HL-60 (cell line): ENCODE data around the gene EPDR1.

ENCODE experiments used
- POLR2AphosphoS5 ChIP-seq: IDR thresholded peaks from 2 replicates; pipeline ENCODE4 v1.6.1; 2012; ENCODE audit warnings: low read depth
- TF ChIP-seq, protein P1 (sequence below): IDR thresholded peaks from one replicate; pipeline ENCODE4 v1.5.1; 2011; ENCODE audit warnings: low read length, control low read depth, inconsistent platforms; ENCODE audit not compliant: insufficient read depth
- TF ChIP-seq, protein P2 (sequence below): IDR thresholded peaks from 2 replicates; pipeline ENCODE4 v1.6.1; 2012; ENCODE audit warnings: low read depth; ENCODE audit not compliant: insufficient replicate concordance

DNA sequence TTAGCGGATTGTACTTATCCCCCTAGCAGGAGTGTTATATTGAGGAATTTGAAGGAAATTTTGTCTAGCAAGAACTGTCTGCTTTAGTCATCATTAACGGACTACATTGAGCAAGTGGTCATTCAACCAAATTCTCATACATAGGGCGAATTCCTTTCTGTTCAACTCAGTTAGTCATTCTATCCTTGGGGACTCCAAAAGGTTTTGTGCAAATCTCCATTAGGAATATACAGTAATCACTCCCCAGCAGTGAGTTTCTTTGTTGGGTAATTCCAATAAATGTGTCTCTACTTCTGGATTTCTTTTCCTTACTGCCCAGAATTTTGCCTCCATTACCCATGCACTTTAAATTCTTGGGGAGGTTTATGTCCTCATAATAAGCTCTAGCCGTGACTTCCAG lies 51.1 kb downstream of the EPDR1 start:
- TF ChIP-seq, protein P1, sequence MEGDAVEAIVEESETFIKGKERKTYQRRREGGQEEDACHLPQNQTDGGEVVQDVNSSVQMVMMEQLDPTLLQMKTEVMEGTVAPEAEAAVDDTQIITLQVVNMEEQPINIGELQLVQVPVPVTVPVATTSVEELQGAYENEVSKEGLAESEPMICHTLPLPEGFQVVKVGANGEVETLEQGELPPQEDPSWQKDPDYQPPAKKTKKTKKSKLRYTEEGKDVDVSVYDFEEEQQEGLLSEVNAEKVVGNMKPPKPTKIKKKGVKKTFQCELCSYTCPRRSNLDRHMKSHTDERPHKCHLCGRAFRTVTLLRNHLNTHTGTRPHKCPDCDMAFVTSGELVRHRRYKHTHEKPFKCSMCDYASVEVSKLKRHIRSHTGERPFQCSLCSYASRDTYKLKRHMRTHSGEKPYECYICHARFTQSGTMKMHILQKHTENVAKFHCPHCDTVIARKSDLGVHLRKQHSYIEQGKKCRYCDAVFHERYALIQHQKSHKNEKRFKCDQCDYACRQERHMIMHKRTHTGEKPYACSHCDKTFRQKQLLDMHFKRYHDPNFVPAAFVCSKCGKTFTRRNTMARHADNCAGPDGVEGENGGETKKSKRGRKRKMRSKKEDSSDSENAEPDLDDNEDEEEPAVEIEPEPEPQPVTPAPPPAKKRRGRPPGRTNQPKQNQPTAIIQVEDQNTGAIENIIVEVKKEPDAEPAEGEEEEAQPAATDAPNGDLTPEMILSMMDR: no peak
- TF ChIP-seq, protein P2, sequence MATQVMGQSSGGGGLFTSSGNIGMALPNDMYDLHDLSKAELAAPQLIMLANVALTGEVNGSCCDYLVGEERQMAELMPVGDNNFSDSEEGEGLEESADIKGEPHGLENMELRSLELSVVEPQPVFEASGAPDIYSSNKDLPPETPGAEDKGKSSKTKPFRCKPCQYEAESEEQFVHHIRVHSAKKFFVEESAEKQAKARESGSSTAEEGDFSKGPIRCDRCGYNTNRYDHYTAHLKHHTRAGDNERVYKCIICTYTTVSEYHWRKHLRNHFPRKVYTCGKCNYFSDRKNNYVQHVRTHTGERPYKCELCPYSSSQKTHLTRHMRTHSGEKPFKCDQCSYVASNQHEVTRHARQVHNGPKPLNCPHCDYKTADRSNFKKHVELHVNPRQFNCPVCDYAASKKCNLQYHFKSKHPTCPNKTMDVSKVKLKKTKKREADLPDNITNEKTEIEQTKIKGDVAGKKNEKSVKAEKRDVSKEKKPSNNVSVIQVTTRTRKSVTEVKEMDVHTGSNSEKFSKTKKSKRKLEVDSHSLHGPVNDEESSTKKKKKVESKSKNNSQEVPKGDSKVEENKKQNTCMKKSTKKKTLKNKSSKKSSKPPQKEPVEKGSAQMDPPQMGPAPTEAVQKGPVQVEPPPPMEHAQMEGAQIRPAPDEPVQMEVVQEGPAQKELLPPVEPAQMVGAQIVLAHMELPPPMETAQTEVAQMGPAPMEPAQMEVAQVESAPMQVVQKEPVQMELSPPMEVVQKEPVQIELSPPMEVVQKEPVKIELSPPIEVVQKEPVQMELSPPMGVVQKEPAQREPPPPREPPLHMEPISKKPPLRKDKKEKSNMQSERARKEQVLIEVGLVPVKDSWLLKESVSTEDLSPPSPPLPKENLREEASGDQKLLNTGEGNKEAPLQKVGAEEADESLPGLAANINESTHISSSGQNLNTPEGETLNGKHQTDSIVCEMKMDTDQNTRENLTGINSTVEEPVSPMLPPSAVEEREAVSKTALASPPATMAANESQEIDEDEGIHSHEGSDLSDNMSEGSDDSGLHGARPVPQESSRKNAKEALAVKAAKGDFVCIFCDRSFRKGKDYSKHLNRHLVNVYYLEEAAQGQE: no peak
- no peak for TF ChIP-seq POLR2AphosphoS5
